Right lung (tissue), 10 donors: Measurements from ENCODE around the gene AK6. TPM values are rescaled to one million over a fixed set of nuclear protein-coding genes. Genes with fewer than 3 reads are reported as not detected.
"Not testable (repeated sequence)": the region's sequence is repeated elsewhere in the genome, so short reads cannot be mapped to it uniquely, and the experiment has no call there.

Experiments
- DNase-seq, 2 donors: peaks; one replicate each; pipeline ENCODE4 v3.0.0-alpha.2; 2013
- long read RNA-seq, 8 donors: transcript quantifications; one replicate each; lab custom pipeline, GENCODE V29; 2026
- polyA plus RNA-seq, 5 donors: library from polyadenylated mRNA; unstranded; fragments of 120-200 nt; gene quantifications; one replicate each; pipeline versions ENCODE4 v1.2.1 to v1.2.3, GENCODE V29; 2013; ENCODE audit warnings: inconsistent platforms in 1 of 5, low replicate concordance in 1 of 5; ENCODE audit not compliant: insufficient read length in 5 of 5, insufficient read depth in 1 of 5

AK6 gene
- 10 to 100 TPM; 40.2 to 64.0 (median 59.4) TPM for polyA plus RNA-seq
- long read RNA-seq, donor 1, transcript AK6-202 (5 exons, 1,648 nt), result major isoform, 23 of 54 reads
- long read RNA-seq, donor 1, partial matches to known transcripts, result 29 of 54 reads
- long read RNA-seq, donor 1, other reads (novel, unspliced or antisense), result 0 of 54 reads
- long read RNA-seq, donor 2, transcript AK6-202 (5 exons, 1,648 nt), result major isoform, 21 of 22 reads
- long read RNA-seq, donor 2, partial matches to known transcripts, result 0 of 22 reads
- long read RNA-seq, donor 2, other reads (novel, unspliced or antisense), result 0 of 22 reads
- long read RNA-seq, donor 3, transcript AK6-202 (5 exons, 1,648 nt), result major isoform, 24 of 25 reads
- long read RNA-seq, donor 3, partial matches to known transcripts, result 0 of 25 reads
- long read RNA-seq, donor 3, other reads (novel, unspliced or antisense), result 0 of 25 reads
- long read RNA-seq, donor 4, transcript AK6-202 (5 exons, 1,648 nt), result major isoform, 17 of 19 reads
- long read RNA-seq, donor 4, partial matches to known transcripts, result 0 of 19 reads
- long read RNA-seq, donor 4, other reads (novel, unspliced or antisense), result 0 of 19 reads
- long read RNA-seq, donor 5, transcript AK6-202 (5 exons, 1,648 nt), result major isoform, 36 of 42 reads
- long read RNA-seq, donor 5, partial matches to known transcripts, result 6 of 42 reads
- long read RNA-seq, donor 5, other reads (novel, unspliced or antisense), result 0 of 42 reads
- long read RNA-seq, donor 6, transcript AK6-202 (5 exons, 1,648 nt), result major isoform, 36 of 39 reads
- long read RNA-seq, donor 6, partial matches to known transcripts, result 0 of 39 reads
- long read RNA-seq, donor 6, other reads (novel, unspliced or antisense), result 0 of 39 reads
- long read RNA-seq, donor 7, transcript AK6-202 (5 exons, 1,648 nt), result major isoform, 27 of 37 reads
- long read RNA-seq, donor 7, partial matches to known transcripts, result 5 of 37 reads
- long read RNA-seq, donor 7, other reads (novel, unspliced or antisense), result 0 of 37 reads
- long read RNA-seq, donor 8, transcript AK6-202 (5 exons, 1,648 nt), result major isoform, 6 of 9 reads
- long read RNA-seq, donor 8, partial matches to known transcripts, result 0 of 9 reads
- long read RNA-seq, donor 8, other reads (novel, unspliced or antisense), result 0 of 9 reads

- peak; percentile 96 for DNase-seq
These were observed at the start of gene AK6, which contains the start of the genes RAD17 and TAF9 for GRCh38 chr5:69369340-69370121. TSS of gene AK6 (minus strand) at chr5:69369520. CDS start at chr5:69369490, 30 bp downstream. TSS of gene RAD17 (plus strand) at chr5:69369818. CDS start at chr5:69372209, 2,391 bp downstream. TSS of gene TAF9 (minus strand) at chr5:69369520. CDS start at chr5:69365737, 3,783 bp downstream.

- DNase-seq, result no peak
These were observed 49.2 kb upstream of the AK6 start for GRCh38 chr5:69418554-69418953.

GRCh38 chr5:69416699-69417098 is 47.4 kb upstream of the AK6 start:
- DNase-seq, result no peak

- no peak for DNase-seq
These were observed 46.9 kb upstream of the AK6 start for GRCh38 chr5:69416180-69416579.

- peak; percentile 14 to 18 for DNase-seq
These were observed 46.3 kb upstream of the AK6 start for GRCh38 chr5:69415584-69415958.

- DNase-seq, result peak; percentile 74 to 76
These were observed 45.7 kb upstream of the AK6 start, which contains the start of gene MARVELD2 for GRCh38 chr5:69414885-69415583. TSS of gene MARVELD2 (plus strand) at chr5:69415116. CDS start at chr5:69419386, 4,270 bp downstream.

GRCh38 chr5:69404659-69405330 is 35.5 kb upstream of the AK6 start:
- DNase-seq, result no peak

GRCh38 chr5:69378376-69378775 is 9.1 kb upstream of the AK6 start:
- DNase-seq, result no peak

GRCh38 chr5:69374911-69375446 is 5.7 kb upstream of the AK6 start:
- DNase-seq, result no peak

- no peak for DNase-seq
These were observed 3.1 kb upstream of the AK6 start for GRCh38 chr5:69372394-69372793.

GRCh38 chr5:69370335-69370734 is 1.0 kb upstream of the AK6 start:
- DNase-seq, result not testable (repeated sequence)

- peak in 1 of 2 donors; percentile 25 for DNase-seq
These were observed 621 bp downstream of the AK6 start for GRCh38 chr5:69368458-69369339.

- no peak for DNase-seq
These were observed 1.5 kb downstream of the AK6 start for GRCh38 chr5:69367697-69368279.

GRCh38 chr5:69364850-69365249 is 4.5 kb downstream of the AK6 start:
- no peak for DNase-seq

- DNase-seq, result no peak
These were observed 4.9 kb downstream of the AK6 start for GRCh38 chr5:69364414-69364813.

- DNase-seq, result no peak
These were observed 8.9 kb downstream of the AK6 start for GRCh38 chr5:69360442-69360841.

GRCh38 chr5:69359699-69360098 is 9.6 kb downstream of the AK6 start:
- DNase-seq, result no peak

- DNase-seq, result no peak
These were observed 18.7 kb downstream of the AK6 start for GRCh38 chr5:69350664-69351063.
